ENCODE measurements around the gene CAMK1D.

DNA sequence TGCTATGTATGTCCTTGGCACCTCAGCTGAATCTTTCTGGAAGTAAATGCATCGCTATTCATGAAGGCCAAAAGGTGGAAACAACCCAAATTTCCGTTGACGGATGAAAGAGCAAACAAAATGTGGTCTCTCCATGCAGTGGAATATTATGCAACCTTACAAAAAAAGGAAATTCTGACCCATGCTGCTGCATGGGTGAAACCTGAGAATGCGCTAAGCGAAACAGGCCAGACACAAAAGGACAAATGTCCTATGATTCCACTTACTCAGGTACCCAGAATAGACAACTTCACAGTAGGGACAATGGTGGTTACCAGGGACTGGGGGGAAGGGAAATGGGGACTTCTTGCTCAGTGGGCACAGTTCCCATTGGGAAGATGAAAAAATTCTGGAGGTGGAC is 158.8 kb downstream of the CAMK1D start:
- TF ChIP-seq MYC (IDR thresholded peaks at IDR 0.05; ENCODE audit: low read depth, low read length) (no peak), POLR2A (IDR thresholded peaks at IDR 0.05; ENCODE audit: extremely low read depth, insufficient read length) (no peak), CTCF (IDR thresholded peaks at IDR 0.05; ENCODE audit: low read depth, low read length) (no peak)

Measured in NB4 (cell line).